MM.1S (cell line): ENCODE measurements around the gene CELSR3.

Experiments used
- DNase-seq: peaks from one replicate; pipeline ENCODE4 v3.0.0-alpha.2; 2015
- H2AFZ ChIP-seq: fragments of 300-600 bp; sonication (generic); 2 replicates; pipeline ENCODE4 v1.6.0; 2016; ENCODE audit warnings: antibody characterized with exemption, low read length
- H3F3A ChIP-seq: fragments of 300-600 bp; sonication (generic); 2 replicates; pipeline ENCODE4 v1.6.1; 2016; ENCODE audit warnings: mild to moderate bottlenecking, antibody characterized with exemption, low read length, moderate library complexity, mixed read lengths; ENCODE audit not compliant: insufficient read depth
- H3K27ac ChIP-seq: fragments of 300-600 bp; sonication (generic); 2 replicates; pipeline ENCODE4 v1.5.1; 2016; ENCODE audit warnings: mild to moderate bottlenecking, low read length
- H3K27me3 ChIP-seq: fragments of 300-600 bp; sonication (generic); replicated peaks from 2 replicates; pipeline ENCODE4 v1.6.0; 2016; ENCODE audit warnings: low read length; ENCODE audit not compliant: insufficient read depth
- H3K36me3 ChIP-seq: fragments of 300-600 bp; sonication (generic); replicated peaks from 2 replicates; pipeline ENCODE4 v1.6.1; 2016; ENCODE audit warnings: mild to moderate bottlenecking, low read length, mixed read lengths; ENCODE audit not compliant: insufficient read depth
- H3K4me1 ChIP-seq: fragments of 300-600 bp; sonication (generic); 2 replicates; pipeline ENCODE4 v1.6.1; 2016; ENCODE audit warnings: low read length, mixed read lengths
- H3K4me2 ChIP-seq: fragments of 300-600 bp; sonication (generic); 2 replicates; pipeline ENCODE4 v1.6.0; 2016; ENCODE audit warnings: low read depth, low read length
- H3K4me3 ChIP-seq: fragments of 300-600 bp; sonication (generic); 2 replicates; pipeline ENCODE4 v1.5.1; 2016; ENCODE audit warnings: low read length, mixed read lengths
- H3K79me2 ChIP-seq: fragments of 300-600 bp; sonication (generic); 2 replicates; pipeline ENCODE4 v1.6.1; 2016; ENCODE audit warnings: mixed run types, low read length, mixed read lengths
- H3K9ac ChIP-seq: fragments of 300-600 bp; sonication (generic); 2 replicates; pipeline ENCODE4 v1.6.1; 2016; ENCODE audit warnings: low read length, mixed read lengths
- H3K9me2 ChIP-seq: fragments of 300-600 bp; sonication (generic); replicated peaks from 2 replicates; pipeline ENCODE4 v1.6.1; 2016; ENCODE audit warnings: mild to moderate bottlenecking, low read length, mixed read lengths; ENCODE audit not compliant: insufficient read depth
- H3K9me3 ChIP-seq: fragments of 300-600 bp; sonication (generic); replicated peaks from 2 replicates; pipeline ENCODE4 v1.6.1; 2016; ENCODE audit warnings: mild to moderate bottlenecking, low read length, mixed read lengths; ENCODE audit not compliant: insufficient read depth
- H4K20me1 ChIP-seq: fragments of 300-600 bp; sonication (generic); 2 replicates; pipeline ENCODE4 v1.6.1; 2016; ENCODE audit warnings: mild to moderate bottlenecking, low read length, moderate library complexity, mixed read lengths; ENCODE audit not compliant: insufficient read depth
- EZH2 ChIP-seq: fragments of 300-600 bp; sonication (generic); optimal IDR thresholded peaks from 2 replicates; pipeline ENCODE3; 2017; ENCODE audit warnings: low read depth, mild to moderate bottlenecking, antibody characterized with exemption, low read length, mixed read lengths
- EZH2phosphoT487 ChIP-seq: fragments of 300-600 bp; sonication (generic); IDR thresholded peaks from 2 replicates; pipeline ENCODE4 v1.6.1; 2018; ENCODE audit warnings: antibody characterized with exemption, low read length
- TF ChIP-seq, protein P1 (sequence below): fragments of 300-600 bp; sonication (generic); IDR thresholded peaks from 2 replicates; pipeline ENCODE4 v1.5.1; 2016; ENCODE audit warnings: antibody characterized with exemption, low read length, mixed read lengths

Gene CELSR3

GRCh38 chr3:48690846-48691458 is 28.3 kb upstream of the CELSR3 start:
- DNase-seq = no peak
- Histone ChIP-seq H3K9me3 (no peaks in the 10 kb centered on the region), H3K4me3 (no peak overlapping the region), H3K4me2 (no peak overlapping the region), H2AFZ (no peak overlapping the region), H3K9ac (no peak overlapping the region), H3K36me3 (no peaks in the 10 kb centered on the region; the same call in 1 of the 2 replicates), H4K20me1 (no peaks in the 10 kb centered on the region; the same call in 1 of the 2 replicates), H3K27ac (no peak overlapping the region), H3F3A (peaks cover 4% of the 10 kb centered on the region), H3K4me1 (peaks cover 5% of the 10 kb centered on the region; the same call in 1 of the 2 replicates), H3K9me2 (no peaks in the 10 kb centered on the region), H3K27me3 (no peaks in the 10 kb centered on the region), H3K79me2 (peaks cover 6% of the 10 kb centered on the region; the same call in 1 of the 2 replicates)
- TF ChIP-seq EZH2phosphoT487 = no peak
- TF ChIP-seq EZH2 = no peak
- TF ChIP-seq, protein P1, sequence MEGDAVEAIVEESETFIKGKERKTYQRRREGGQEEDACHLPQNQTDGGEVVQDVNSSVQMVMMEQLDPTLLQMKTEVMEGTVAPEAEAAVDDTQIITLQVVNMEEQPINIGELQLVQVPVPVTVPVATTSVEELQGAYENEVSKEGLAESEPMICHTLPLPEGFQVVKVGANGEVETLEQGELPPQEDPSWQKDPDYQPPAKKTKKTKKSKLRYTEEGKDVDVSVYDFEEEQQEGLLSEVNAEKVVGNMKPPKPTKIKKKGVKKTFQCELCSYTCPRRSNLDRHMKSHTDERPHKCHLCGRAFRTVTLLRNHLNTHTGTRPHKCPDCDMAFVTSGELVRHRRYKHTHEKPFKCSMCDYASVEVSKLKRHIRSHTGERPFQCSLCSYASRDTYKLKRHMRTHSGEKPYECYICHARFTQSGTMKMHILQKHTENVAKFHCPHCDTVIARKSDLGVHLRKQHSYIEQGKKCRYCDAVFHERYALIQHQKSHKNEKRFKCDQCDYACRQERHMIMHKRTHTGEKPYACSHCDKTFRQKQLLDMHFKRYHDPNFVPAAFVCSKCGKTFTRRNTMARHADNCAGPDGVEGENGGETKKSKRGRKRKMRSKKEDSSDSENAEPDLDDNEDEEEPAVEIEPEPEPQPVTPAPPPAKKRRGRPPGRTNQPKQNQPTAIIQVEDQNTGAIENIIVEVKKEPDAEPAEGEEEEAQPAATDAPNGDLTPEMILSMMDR = no peak

DNA sequence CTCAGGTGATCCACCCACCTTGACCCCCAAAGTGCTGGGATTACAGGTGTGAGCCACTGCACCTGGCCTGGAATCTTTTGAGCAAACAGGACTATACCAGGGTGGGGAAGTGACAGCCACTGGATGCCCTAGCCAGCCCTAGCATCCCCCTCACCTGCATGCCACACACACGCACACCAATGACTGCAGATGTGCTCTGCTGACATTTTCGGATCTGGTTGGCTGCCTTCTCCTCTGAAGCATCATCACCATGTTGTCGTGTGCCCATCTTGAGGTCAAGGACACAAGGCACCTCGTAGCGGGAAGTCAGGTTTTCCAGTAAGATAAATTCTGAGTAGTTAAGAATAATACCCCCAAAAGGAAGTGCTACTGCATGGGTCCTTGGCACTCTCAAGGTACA is 26.7 kb upstream of the CELSR3 start:
- Histone ChIP-seq H3K4me2 (no peak overlapping the region), H3K4me3 (no peak overlapping the region), H2AFZ (no peak overlapping the region), H3K9ac (no peak overlapping the region), H3K79me2 (peaks cover 10% of the 10 kb centered on the region), H3K9me3 (no peaks in the 10 kb centered on the region), H3K36me3 (no peaks in the 10 kb centered on the region; the same call in 1 of the 2 replicates), H3F3A (peaks cover 4% of the 10 kb centered on the region), H4K20me1 (no peaks in the 10 kb centered on the region), H3K4me1 (peaks cover 5% of the 10 kb centered on the region; the same call in 1 of the 2 replicates), H3K27me3 (no peaks in the 10 kb centered on the region), H3K9me2 (no peaks in the 10 kb centered on the region), H3K27ac (no peak overlapping the region)
- no peak for DNase-seq
- no peak for TF ChIP-seq EZH2
- no peak for TF ChIP-seq EZH2phosphoT487
- TF ChIP-seq, protein P1 = no peak

GRCh38 chr3:48688737-48689075 is 26.0 kb upstream of the CELSR3 start:
- no peaks in the 10 kb centered on the region for H4K20me1 ChIP-seq
- DNase-seq = no peak
- H3K4me3 ChIP-seq = no peak overlapping the region
- TF ChIP-seq, protein P1 = no peak
- TF ChIP-seq EZH2 = no peak
- TF ChIP-seq EZH2phosphoT487 = no peak
- peaks cover 17% of the 10 kb centered on the region for H3K79me2 ChIP-seq
- H2AFZ ChIP-seq = no peak overlapping the region
- H3K4me2 ChIP-seq = no peak overlapping the region
- no peaks in the 10 kb centered on the region for H3K9me3 ChIP-seq
- H3K9me2 ChIP-seq = no peaks in the 10 kb centered on the region
- peaks cover 4% of the 10 kb centered on the region for H3F3A ChIP-seq
- H3K4me1 ChIP-seq = peaks cover 5% of the 10 kb centered on the region; the same call in 1 of the 2 replicates
- no peaks in the 10 kb centered on the region for H3K27me3 ChIP-seq
- H3K9ac ChIP-seq = no peak overlapping the region
- H3K36me3 ChIP-seq = no peaks in the 10 kb centered on the region; the same call in 1 of the 2 replicates
- no peak overlapping the region for H3K27ac ChIP-seq
